Nephron (organoid): Measurements from ENCODE around the gene KCNG2.

Source experiments
- H3K27ac Mint-ChIP-seq, 3 experiments: 2 replicates each; pipeline ENCODE4 v1.8.0; 2020; ENCODE audit warnings: mixed read lengths in 3 of 3, mild to moderate bottlenecking in 2 of 3, moderate library complexity in 1 of 3
- H3K27me3 Mint-ChIP-seq: 2 replicates; pipeline ENCODE4 v1.8.0; 2021; ENCODE audit warnings: low read depth, mild to moderate bottlenecking, moderate library complexity, mixed read lengths
- H3K36me3 Mint-ChIP-seq: 2 replicates; pipeline ENCODE4 v1.8.0; 2020; ENCODE audit warnings: low read depth, mixed read lengths
- H3K4me1 Mint-ChIP-seq: 2 replicates; pipeline ENCODE4 v1.8.0; 2020; ENCODE audit warnings: mixed read lengths
- H3K4me3 Mint-ChIP-seq, 3 experiments: 2 replicates each; pipeline ENCODE4 v1.8.0; 2020; ENCODE audit warnings: mild to moderate bottlenecking in 3 of 3, mixed read lengths in 3 of 3, moderate library complexity in 2 of 3
- H3K9me3 Mint-ChIP-seq: 2 replicates; pipeline ENCODE4 v1.8.0; 2020; ENCODE audit warnings: mixed read lengths
- TF ChIP-seq, protein P1 (sequence below), 3 experiments: fragments of 200-600 bp; sonication (generic); IDR thresholded peaks; one replicate each; pipeline ENCODE4 v1.5.0; 2021; ENCODE audit warnings: antibody characterized with exemption in 3 of 3; ENCODE audit not compliant: unreplicated experiment in 3 of 3

Gene KCNG2

GRCh38 chr18:79786304-79786703 lies 11.4 kb upstream of the KCNG2 start:
- Mint-ChIP-seq H3K36me3 (no peaks in the 10 kb centered on the region), H3K9me3 (no peaks in the 10 kb centered on the region), H3K4me3 (peak overlapping the region in 1 of 3 experiments; percentile 53), H3K27ac (no peak overlapping the region), H3K4me1 (peaks cover 7% of the 10 kb centered on the region), H3K27me3 (peaks cover 76% of the 10 kb centered on the region)
- TF ChIP-seq, protein P1, sequence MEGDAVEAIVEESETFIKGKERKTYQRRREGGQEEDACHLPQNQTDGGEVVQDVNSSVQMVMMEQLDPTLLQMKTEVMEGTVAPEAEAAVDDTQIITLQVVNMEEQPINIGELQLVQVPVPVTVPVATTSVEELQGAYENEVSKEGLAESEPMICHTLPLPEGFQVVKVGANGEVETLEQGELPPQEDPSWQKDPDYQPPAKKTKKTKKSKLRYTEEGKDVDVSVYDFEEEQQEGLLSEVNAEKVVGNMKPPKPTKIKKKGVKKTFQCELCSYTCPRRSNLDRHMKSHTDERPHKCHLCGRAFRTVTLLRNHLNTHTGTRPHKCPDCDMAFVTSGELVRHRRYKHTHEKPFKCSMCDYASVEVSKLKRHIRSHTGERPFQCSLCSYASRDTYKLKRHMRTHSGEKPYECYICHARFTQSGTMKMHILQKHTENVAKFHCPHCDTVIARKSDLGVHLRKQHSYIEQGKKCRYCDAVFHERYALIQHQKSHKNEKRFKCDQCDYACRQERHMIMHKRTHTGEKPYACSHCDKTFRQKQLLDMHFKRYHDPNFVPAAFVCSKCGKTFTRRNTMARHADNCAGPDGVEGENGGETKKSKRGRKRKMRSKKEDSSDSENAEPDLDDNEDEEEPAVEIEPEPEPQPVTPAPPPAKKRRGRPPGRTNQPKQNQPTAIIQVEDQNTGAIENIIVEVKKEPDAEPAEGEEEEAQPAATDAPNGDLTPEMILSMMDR (IDR thresholded peaks at IDR 0.05; ENCODE audit: unreplicated experiment in 3 of 3) = no peak

- Mint-ChIP-seq H3K4me3 (peak overlapping the region in 2 of 3 experiments; percentile 62 to 67), H3K27me3 (peaks cover 80% of the 10 kb centered on the region), H3K9me3 (no peaks in the 10 kb centered on the region), H3K36me3 (no peaks in the 10 kb centered on the region), H3K4me1 (peaks cover 11% of the 10 kb centered on the region), H3K27ac (no peak overlapping the region)
- TF ChIP-seq, protein P1 (IDR thresholded peaks at IDR 0.05; ENCODE audit: unreplicated experiment in 3 of 3) = no peak
Observed at GRCh38 chr18:79786786-79787526, 10.8 kb upstream of the KCNG2 start.

DNA sequence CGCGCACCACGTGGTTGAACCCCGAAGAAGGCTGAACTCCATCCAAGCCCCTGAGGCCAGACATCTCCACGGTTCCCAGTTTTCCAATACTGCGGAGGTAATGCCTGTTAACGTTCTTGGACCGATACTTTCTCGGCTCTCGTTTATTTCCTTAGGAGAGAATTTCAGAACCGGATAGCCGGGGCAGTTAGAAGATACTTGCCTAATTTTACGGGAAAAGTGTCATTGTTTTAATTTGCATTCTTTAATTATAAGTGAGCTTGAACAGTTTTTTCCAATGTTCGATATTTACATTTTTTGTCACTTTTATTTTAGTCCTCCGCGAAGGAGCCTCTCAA lies 10.2 kb upstream of the KCNG2 start:
- Mint-ChIP-seq H3K4me3 (peak overlapping the region in 1 of 3 experiments; percentile 46), H3K36me3 (no peaks in the 10 kb centered on the region), H3K27me3 (peaks cover 83% of the 10 kb centered on the region), H3K9me3 (no peaks in the 10 kb centered on the region), H3K27ac (no peak overlapping the region), H3K4me1 (peaks cover 11% of the 10 kb centered on the region)
- TF ChIP-seq, protein P1 (IDR thresholded peaks at IDR 0.05; ENCODE audit: unreplicated experiment in 3 of 3) = no peak

GRCh38 chr18:79787865-79788733 lies 9.6 kb upstream of the KCNG2 start:
- H3K4me1 Mint-ChIP-seq = peaks cover 11% of the 10 kb centered on the region
- H3K27ac Mint-ChIP-seq = no peak overlapping the region
- H3K9me3 Mint-ChIP-seq = no peaks in the 10 kb centered on the region
- H3K4me3 Mint-ChIP-seq = peak overlapping the region in 2 of 3 experiments; percentile 50 to 59
- TF ChIP-seq, protein P1 (IDR thresholded peaks at IDR 0.05; ENCODE audit: unreplicated experiment in 3 of 3) = no peak
- H3K27me3 Mint-ChIP-seq = peaks cover 89% of the 10 kb centered on the region
- H3K36me3 Mint-ChIP-seq = no peaks in the 10 kb centered on the region

DNA sequence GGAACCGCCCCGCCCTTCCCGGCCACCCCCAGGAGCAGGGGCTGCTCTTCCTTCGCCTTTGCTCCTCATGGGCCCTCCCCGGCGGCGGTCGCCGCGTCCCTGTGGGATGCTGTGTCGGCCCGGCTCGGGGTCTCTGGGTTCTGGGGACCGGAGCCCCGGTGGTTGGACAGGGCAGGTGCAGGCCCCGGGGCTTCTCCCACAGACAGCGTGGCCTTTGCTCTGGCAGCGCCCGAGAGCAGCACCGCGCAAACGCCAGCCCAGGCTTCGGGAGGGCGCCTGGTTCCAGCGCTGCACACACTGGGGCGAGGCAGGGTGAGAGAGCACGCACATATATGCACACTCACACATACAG lies 9.0 kb upstream of the KCNG2 start:
- no peaks in the 10 kb centered on the region for H3K36me3 Mint-ChIP-seq
- no peak overlapping the region for H3K27ac Mint-ChIP-seq
- H3K9me3 Mint-ChIP-seq = no peaks in the 10 kb centered on the region
- peaks cover 91% of the 10 kb centered on the region for H3K27me3 Mint-ChIP-seq
- TF ChIP-seq, protein P1 (IDR thresholded peaks at IDR 0.05; ENCODE audit: unreplicated experiment in 3 of 3) = no peak
- H3K4me3 Mint-ChIP-seq = peak overlapping the region in 2 of 3 experiments; percentile 35 to 46
- H3K4me1 Mint-ChIP-seq = peaks cover 11% of the 10 kb centered on the region
